Measurements from ENCODE around the gene VSTM2B. TPM values are rescaled to one million over a fixed set of nuclear protein-coding genes. Genes with fewer than 3 reads are reported as not detected.

Gene VSTM2B
- total and polyA plus RNA-seq, 2 of the 13 experiments (the other 11 are each of a cell fraction or from before 2014, with no cell fraction given): not detected

DNA sequence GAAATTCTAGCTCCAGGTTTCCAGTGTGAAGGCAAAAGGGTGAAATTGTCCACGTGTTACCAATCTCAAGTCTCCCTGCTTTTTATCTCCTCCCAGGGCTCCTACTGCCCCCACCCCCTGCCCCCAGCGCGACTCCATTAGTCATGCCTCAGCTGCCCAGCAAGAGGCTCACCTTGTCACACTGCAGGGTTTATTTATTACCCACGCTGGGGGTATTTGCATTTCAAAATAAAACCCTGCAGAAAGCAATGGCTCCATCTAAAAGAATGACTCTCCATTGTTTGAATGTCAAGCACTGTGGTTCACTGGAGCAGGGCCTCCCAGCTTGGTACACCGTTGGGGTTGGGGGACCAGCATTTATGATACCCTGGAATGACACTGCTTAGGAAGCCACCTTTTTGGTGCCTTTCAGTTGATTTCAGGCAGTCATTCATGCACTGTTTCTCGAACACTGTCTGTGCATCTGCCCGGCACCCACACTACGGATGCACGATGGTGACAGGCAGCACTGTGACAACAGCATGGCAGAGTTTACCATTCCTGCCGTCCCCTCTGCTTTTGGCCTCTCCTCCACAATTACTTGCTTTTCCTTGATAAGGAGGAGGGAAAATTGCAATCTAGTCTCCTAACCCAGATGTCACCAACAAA, 70.4 kb downstream of the VSTM2B start:
- Histone ChIP-seq H3K79me2 (ENCODE audit: insufficient read depth, low read length) (no peaks in the 10 kb centered on the region), H3K4me2 (ENCODE audit: low read depth, low read length) (no peak overlapping the region), H3K27ac (ENCODE audit: extremely low read length, insufficient read depth, low read length) (no peak overlapping the region), H3K9ac (ENCODE audit: insufficient read depth, low read depth, low read length) (no peak overlapping the region), H2AFZ (ENCODE audit: low read length) (no peak overlapping the region), H4K20me1 (ENCODE audit: insufficient read depth, low read length) (no peaks in the 10 kb centered on the region), H3K9me3 (ENCODE audit: low read length) (no peaks in the 10 kb centered on the region), H3K4me1 (ENCODE audit: insufficient read depth, low read length) (no peaks in the 10 kb centered on the region), H3K27me3 (ENCODE audit: control insufficient read depth in 1 of 2, insufficient read depth in 2 of 2, low read length in 2 of 2) (peaks cover 0 to 29% of the 10 kb centered on the region in 2 experiments; a peak in 4 of 5 replicates), H3K4me3 (replicated peaks in 1 of 3; ENCODE audit: insufficient read depth in 1 of 3, low read depth in 2 of 3, low read length in 3 of 3) (no peak overlapping the region), H3K36me3 (replicated peaks in 1 of 2; ENCODE audit: control insufficient read depth in 1 of 2, insufficient read depth in 2 of 2, low read length in 2 of 2) (no peaks in the 10 kb centered on the region)
- BruUV-seq (replicated peaks): no TSS peak
- ATAC-seq (no peak), FAIRE-seq (no peak), DNase-seq (ENCODE audit: low spot score) (no peak)
- POLR2A ChIA-PET: interaction anchor here (0.7 kb wide), 1 partner anchor 10 kb away, joined by 3 read pairs; the partner anchor contains the start of gene POP4
- intact Hi-C loops (cut with micrococcal nuclease; ENCODE audit: unreplicated experiment) (no loop called here), in situ Hi-C loops (cut with HindIII; ENCODE audit: extremely low pct_ligation_motif_present, low pct_unique_long_range_greater_than_20kb) (no loop called here)
- 4% methylated on average over 10 of the region's 10 CpGs for WGBS (ENCODE audit: low lambda C conversion rate)
- CTCF ChIA-PET (ENCODE audit: low intra/inter-chr PET ratio, low total read pairs): no interaction called here
- TF ChIP-seq ZMYM3 (CRISPR knock-in tag; IDR thresholded peaks at IDR 0.05) (no peak), ZNF251 (CRISPR knock-in tag; IDR thresholded peaks at IDR 0.05) (no peak), ZKSCAN8 (CRISPR knock-in tag; IDR thresholded peaks at IDR 0.05; ENCODE audit: borderline replicate concordance) (no peak), SAFB2 (CRISPR knock-in tag; IDR thresholded peaks at IDR 0.05; ENCODE audit: borderline replicate concordance, low read depth) (no peak), ZNF143 (CRISPR knock-in tag; IDR thresholded peaks at IDR 0.05) (no peak), HNRNPUL1 (IDR thresholded peaks at IDR 0.05; ENCODE audit: low read depth, low read length) (no peak), TCF7L2 (IDR thresholded peaks at IDR 0.05; ENCODE audit: low read depth, low read length) (no peak), MEIS1 (CRISPR knock-in tag; IDR thresholded peaks at IDR 0.05; ENCODE audit: borderline replicate concordance) (no peak), MLLT10 (CRISPR knock-in tag; IDR thresholded peaks at IDR 0.05) (no peak), ZNF333 (CRISPR knock-in tag; IDR thresholded peaks at IDR 0.05; ENCODE audit: borderline replicate concordance) (no peak), CBX5 (CRISPR knock-in tag; IDR thresholded peaks at IDR 0.05; ENCODE audit: borderline replicate concordance) (no peak), MYC (CRISPR knock-in tag; IDR thresholded peaks at IDR 0.05; ENCODE audit: borderline replicate concordance) (no peak), FOXM1 (CRISPR knock-in tag; IDR thresholded peaks at IDR 0.05) (no peak), ZNF556 (CRISPR knock-in tag; IDR thresholded peaks at IDR 0.05; ENCODE audit: borderline replicate concordance) (no peak), ZNF670 (CRISPR knock-in tag; IDR thresholded peaks at IDR 0.05; ENCODE audit: borderline replicate concordance) (no peak)
- TF ChIP-seq, protein P1, sequence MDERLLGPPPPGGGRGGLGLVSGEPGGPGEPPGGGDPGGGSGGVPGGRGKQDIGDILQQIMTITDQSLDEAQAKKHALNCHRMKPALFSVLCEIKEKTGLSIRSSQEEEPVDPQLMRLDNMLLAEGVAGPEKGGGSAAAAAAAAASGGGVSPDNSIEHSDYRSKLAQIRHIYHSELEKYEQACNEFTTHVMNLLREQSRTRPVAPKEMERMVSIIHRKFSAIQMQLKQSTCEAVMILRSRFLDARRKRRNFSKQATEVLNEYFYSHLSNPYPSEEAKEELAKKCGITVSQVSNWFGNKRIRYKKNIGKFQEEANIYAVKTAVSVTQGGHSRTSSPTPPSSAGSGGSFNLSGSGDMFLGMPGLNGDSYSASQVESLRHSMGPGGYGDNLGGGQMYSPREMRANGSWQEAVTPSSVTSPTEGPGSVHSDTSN (CRISPR knock-in tag; IDR thresholded peaks at IDR 0.05): no peak
- TF ChIP-seq, protein P2, sequence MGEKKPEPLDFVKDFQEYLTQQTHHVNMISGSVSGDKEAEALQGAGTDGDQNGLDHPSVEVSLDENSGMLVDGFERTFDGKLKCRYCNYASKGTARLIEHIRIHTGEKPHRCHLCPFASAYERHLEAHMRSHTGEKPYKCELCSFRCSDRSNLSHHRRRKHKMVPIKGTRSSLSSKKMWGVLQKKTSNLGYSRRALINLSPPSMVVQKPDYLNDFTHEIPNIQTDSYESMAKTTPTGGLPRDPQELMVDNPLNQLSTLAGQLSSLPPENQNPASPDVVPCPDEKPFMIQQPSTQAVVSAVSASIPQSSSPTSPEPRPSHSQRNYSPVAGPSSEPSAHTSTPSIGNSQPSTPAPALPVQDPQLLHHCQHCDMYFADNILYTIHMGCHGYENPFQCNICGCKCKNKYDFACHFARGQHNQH (CRISPR knock-in tag; IDR thresholded peaks at IDR 0.05): no peak
- TF ChIP-seq, protein P3, sequence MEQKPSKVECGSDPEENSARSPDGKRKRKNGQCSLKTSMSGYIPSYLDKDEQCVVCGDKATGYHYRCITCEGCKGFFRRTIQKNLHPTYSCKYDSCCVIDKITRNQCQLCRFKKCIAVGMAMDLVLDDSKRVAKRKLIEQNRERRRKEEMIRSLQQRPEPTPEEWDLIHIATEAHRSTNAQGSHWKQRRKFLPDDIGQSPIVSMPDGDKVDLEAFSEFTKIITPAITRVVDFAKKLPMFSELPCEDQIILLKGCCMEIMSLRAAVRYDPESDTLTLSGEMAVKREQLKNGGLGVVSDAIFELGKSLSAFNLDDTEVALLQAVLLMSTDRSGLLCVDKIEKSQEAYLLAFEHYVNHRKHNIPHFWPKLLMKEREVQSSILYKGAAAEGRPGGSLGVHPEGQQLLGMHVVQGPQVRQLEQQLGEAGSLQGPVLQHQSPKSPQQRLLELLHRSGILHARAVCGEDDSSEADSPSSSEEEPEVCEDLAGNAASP (CRISPR knock-in tag; IDR thresholded peaks at IDR 0.05; ENCODE audit: borderline replicate concordance): no peak
- TF ChIP-seq, protein P4, sequence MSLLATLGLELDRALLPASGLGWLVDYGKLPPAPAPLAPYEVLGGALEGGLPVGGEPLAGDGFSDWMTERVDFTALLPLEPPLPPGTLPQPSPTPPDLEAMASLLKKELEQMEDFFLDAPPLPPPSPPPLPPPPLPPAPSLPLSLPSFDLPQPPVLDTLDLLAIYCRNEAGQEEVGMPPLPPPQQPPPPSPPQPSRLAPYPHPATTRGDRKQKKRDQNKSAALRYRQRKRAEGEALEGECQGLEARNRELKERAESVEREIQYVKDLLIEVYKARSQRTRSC (CRISPR knock-in tag; IDR thresholded peaks at IDR 0.05; ENCODE audit: low read depth): no peak
- TF ChIP-seq, protein P5, sequence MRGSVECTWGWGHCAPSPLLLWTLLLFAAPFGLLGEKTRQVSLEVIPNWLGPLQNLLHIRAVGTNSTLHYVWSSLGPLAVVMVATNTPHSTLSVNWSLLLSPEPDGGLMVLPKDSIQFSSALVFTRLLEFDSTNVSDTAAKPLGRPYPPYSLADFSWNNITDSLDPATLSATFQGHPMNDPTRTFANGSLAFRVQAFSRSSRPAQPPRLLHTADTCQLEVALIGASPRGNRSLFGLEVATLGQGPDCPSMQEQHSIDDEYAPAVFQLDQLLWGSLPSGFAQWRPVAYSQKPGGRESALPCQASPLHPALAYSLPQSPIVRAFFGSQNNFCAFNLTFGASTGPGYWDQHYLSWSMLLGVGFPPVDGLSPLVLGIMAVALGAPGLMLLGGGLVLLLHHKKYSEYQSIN (CRISPR knock-in tag; IDR thresholded peaks at IDR 0.05; ENCODE audit: borderline replicate concordance): no peak
